Transverse colon (tissue), 4 donors: ENCODE results near the gene NR4A2. TPM values are rescaled to one million over a fixed set of nuclear protein-coding genes. Genes with fewer than 3 reads are reported as not detected.

Source experiments
- DNase-seq: peaks from one replicate; pipeline ENCODE4 v3.0.0-alpha.2; 2019
- H3K27ac ChIP-seq, 4 donors: fragments of 200-600 bp; sonication (generic); 2 replicates each; pipeline ENCODE4 v1.5.1; 2016 to 2018; ENCODE audit warnings: inconsistent platforms in 4 of 4
- H3K27me3 ChIP-seq: fragments of 200-600 bp; sonication (generic); 2 replicates; pipeline ENCODE4 v1.5.1; 2017; ENCODE audit warnings: inconsistent platforms
- H3K36me3 ChIP-seq, 4 donors: fragments of 200-600 bp; sonication (generic); 2 replicates each; pipeline ENCODE4 v1.5.1; 2017 to 2019; ENCODE audit warnings: inconsistent platforms in 4 of 4
- H3K4me1 ChIP-seq, 4 donors: fragments of 200-600 bp; sonication (generic); 2 replicates each; pipeline ENCODE4 v1.5.1; 2017 to 2020; ENCODE audit warnings: inconsistent platforms in 4 of 4
- H3K4me3 ChIP-seq, 4 donors: fragments of 200-600 bp; sonication (generic); 1 replicate in 1 of 4; 2 replicates in 3 of 4; pipeline versions ENCODE4 v1.5.1 to v1.6.1; 2017 to 2019; ENCODE audit warnings: inconsistent platforms in 4 of 4
- H3K9me3 ChIP-seq, 2 donors: fragments of 200-600 bp; sonication (generic); 2 replicates each; pipeline ENCODE4 v1.5.1; 2017 to 2019; ENCODE audit warnings: inconsistent platforms in 2 of 2
- EP300 ChIP-seq: sonication (generic); formaldehyde crosslinking; IDR thresholded peaks from one replicate; pipeline ENCODE4 v1.6.1; 2017; ENCODE audit warnings: antibody characterized with exemption, low read depth
- POLR2A ChIP-seq: fragments of 450-650 bp; IDR thresholded peaks from one replicate; pipeline ENCODE4 v1.6.1; 2016; ENCODE audit warnings: antibody characterized with exemption, mild to moderate bottlenecking, moderate library complexity
- POLR2AphosphoS5 ChIP-seq, 3 donors: sonication (generic); formaldehyde crosslinking; IDR thresholded peaks; one replicate each; pipeline ENCODE4 v1.6.1; 2016; ENCODE audit warnings: antibody characterized with exemption in 3 of 3
- WGBS, 2 donors: methylation state at CpG; one replicate each; pipeline ENCODE4 v1.1.5; 2018; ENCODE audit warnings: low coverage in 1 of 2; 5-methylcytosine and 5-hydroxymethylcytosine counted together
- in situ Hi-C, 4 donors: fragments of 200-750 bp; cut with MboI; loops; one replicate each; pipeline versions ENCODE4 v1.15.0 to v1.15.1; 2017; ENCODE audit warnings: low sequenced_read_pairs in 3 of 4, low pct_ligation_motif_present in 1 of 4, low pct_unique_long_range_greater_than_20kb in 1 of 4
- intact Hi-C: fragments of 100-400 bp; cut with DNase I; formaldehyde crosslinking; loops from one replicate; pipeline ENCODE4 v1.15.1; 2023; ENCODE audit warnings: low total_unique reads
- total RNA-seq, 4 donors: library from RNA; depleted of rRNA; stranded (reverse); fragments of >200 nt; gene quantifications; one replicate each; pipeline ENCODE4 v1.1.0, GENCODE V29; 2016
- TF ChIP-seq, protein P1 (sequence below), 5 experiments: fragments of 200-600 bp in 3 of 5; fragments of 450-650 bp in 2 of 5; sonication (generic) in 3 of 5; IDR thresholded peaks; 1 replicate in 2 of 5; 2 replicates in 3 of 5; pipeline ENCODE4 v1.5.1; 2016 to 2017; ENCODE audit warnings: antibody characterized with exemption in 5 of 5, inconsistent platforms in 3 of 5, mild to moderate bottlenecking in 2 of 5, moderate library complexity in 1 of 5

The NR4A2 gene
- total RNA-seq = 1 to 10 TPM; 2.9 to 7.4 (median 4.1) TPM

DNA sequence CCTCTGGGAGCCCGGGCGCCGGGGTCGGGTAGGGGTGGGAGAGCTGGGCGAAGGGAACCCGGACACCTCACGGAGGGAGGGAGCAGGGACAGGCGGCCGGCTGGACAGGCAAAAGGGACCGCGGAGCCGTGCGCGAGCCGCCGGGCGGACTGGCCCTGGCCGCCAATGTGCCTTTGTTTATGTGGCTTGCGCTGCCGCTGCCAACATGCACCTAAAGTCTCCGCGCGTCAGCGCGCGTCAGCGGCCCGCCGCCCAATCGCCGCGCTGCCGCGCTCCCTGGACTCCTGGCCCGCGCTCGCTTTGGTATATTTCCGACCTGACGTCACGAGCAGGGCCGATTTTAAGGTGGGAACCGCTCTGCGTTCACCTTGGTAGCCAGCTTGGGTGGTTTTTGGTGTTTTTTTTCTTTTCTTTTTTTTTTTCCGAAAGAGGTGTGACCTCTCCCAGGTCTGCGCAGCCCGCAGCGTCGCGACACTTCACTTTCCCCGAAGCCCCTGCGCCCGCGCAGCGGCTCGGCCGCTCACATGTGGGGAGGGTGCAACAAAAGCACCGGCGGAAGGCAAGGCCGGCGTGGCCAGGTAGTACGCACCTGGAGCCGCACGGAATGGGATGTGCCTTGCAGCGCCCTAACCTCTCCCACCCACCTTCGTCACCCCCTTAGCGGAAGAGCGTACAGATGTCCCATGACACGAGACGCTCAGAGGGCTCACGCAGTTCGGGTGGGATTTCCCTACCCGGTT is at the start of gene NR4A2:
Gene NR4A2, minus strand, starts transcription at position 188 of the 740 bp plus-strand sequence. CDS start 2,535 bp downstream, outside the sequence.
- in situ Hi-C loops (loop anchor here in 3 of 4 donors (25.0 kb wide), 2 partner anchors 105 to 255 kb away; partner anchors contain the start of gene GPD2 (in 2 of the 3)), intact Hi-C loops (loop anchor here (5.0 kb wide), 1 partner anchor 105 kb away; the partner anchor contains the start of gene GPD2)
- WGBS, 2 donors = 0 to 1% methylated on average over 5 to 72 of the region's 72 CpGs
- DNase-seq = peak; percentile 95
- H3K27ac ChIP-seq = peak within 1 kb of the TSS; percentile 98 to 100 (median 98)
- TF ChIP-seq EP300 (no peak), POLR2AphosphoS5 (IDR thresholded peaks at IDR 0.05) (peak; percentile 91 to 98 (median 96)), POLR2A (peak; percentile 89)
- TF ChIP-seq, protein P1, sequence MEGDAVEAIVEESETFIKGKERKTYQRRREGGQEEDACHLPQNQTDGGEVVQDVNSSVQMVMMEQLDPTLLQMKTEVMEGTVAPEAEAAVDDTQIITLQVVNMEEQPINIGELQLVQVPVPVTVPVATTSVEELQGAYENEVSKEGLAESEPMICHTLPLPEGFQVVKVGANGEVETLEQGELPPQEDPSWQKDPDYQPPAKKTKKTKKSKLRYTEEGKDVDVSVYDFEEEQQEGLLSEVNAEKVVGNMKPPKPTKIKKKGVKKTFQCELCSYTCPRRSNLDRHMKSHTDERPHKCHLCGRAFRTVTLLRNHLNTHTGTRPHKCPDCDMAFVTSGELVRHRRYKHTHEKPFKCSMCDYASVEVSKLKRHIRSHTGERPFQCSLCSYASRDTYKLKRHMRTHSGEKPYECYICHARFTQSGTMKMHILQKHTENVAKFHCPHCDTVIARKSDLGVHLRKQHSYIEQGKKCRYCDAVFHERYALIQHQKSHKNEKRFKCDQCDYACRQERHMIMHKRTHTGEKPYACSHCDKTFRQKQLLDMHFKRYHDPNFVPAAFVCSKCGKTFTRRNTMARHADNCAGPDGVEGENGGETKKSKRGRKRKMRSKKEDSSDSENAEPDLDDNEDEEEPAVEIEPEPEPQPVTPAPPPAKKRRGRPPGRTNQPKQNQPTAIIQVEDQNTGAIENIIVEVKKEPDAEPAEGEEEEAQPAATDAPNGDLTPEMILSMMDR (IDR thresholded peaks at IDR 0.05) = no peak
- peaks cover 3 to 36% (median 19%) of the 10 kb centered on the region in 4 donors for H3K4me1 ChIP-seq
- H3K9me3 ChIP-seq = no peaks in the 10 kb centered on the region
- H3K4me3 ChIP-seq = peak within 1 kb of the TSS; percentile 67 to 95 (median 82)
- peaks cover 8% of the 10 kb centered on the region for H3K27me3 ChIP-seq
- no peaks in the 10 kb centered on the region for H3K36me3 ChIP-seq

DNA sequence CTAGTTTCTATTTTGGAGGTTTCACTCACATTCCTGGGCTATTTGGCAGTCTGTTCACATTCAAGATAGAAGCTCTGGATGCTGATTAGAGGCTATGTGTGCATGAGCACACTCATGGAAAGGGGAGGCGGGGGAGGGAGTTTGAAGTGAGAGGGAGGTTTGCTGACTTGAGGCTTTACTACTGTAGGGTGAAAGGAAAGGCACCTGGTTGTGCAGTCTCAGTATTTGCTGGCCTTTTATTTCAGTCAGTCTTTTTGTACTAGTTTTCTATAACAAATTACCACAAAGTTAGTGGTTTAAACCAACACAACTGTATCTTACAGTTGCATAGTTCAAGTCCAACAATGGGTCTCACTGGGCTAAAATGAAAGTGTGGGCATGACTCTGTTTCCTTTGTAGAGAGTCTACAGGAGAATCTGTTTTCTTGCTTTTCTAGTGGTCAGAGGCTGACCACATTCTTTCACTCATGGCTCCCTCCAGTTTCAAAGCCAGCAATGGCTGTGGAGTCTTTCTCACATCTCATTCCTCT is 47.7 kb upstream of the NR4A2 start:
- WGBS, 2 donors = 70 to 100% methylated on average over 1 of the region's 1 CpG
- Histone ChIP-seq H3K4me3 (no peak overlapping the region), H3K9me3 (no peaks in the 10 kb centered on the region), H3K27ac (no peak overlapping the region), H3K27me3 (no peaks in the 10 kb centered on the region), H3K4me1 (no peaks in the 10 kb centered on the region), H3K36me3 (no peaks in the 10 kb centered on the region)
- intact Hi-C loops = no loop called here
- in situ Hi-C loops = no loop called here
- TF ChIP-seq POLR2AphosphoS5 (IDR thresholded peaks at IDR 0.05) (no peak), EP300 (no peak), POLR2A (no peak)
- TF ChIP-seq, protein P1 (IDR thresholded peaks at IDR 0.05) = no peak
- DNase-seq = no peak

GRCh38 chr2:156379714-156380113 is 47.2 kb upstream of the NR4A2 start:
- Histone ChIP-seq H3K4me3 (no peak overlapping the region), H3K27me3 (no peaks in the 10 kb centered on the region), H3K36me3 (no peaks in the 10 kb centered on the region), H3K27ac (no peak overlapping the region), H3K9me3 (no peaks in the 10 kb centered on the region), H3K4me1 (no peaks in the 10 kb centered on the region)
- intact Hi-C loops = no loop called here
- TF ChIP-seq POLR2A (no peak), POLR2AphosphoS5 (IDR thresholded peaks at IDR 0.05) (no peak), EP300 (no peak)
- TF ChIP-seq, protein P1 (IDR thresholded peaks at IDR 0.05) = no peak
- WGBS, 2 donors = 80% methylated on average over 1 of the region's 1 CpG
- DNase-seq = no peak
- in situ Hi-C loops = no loop called here

DNA sequence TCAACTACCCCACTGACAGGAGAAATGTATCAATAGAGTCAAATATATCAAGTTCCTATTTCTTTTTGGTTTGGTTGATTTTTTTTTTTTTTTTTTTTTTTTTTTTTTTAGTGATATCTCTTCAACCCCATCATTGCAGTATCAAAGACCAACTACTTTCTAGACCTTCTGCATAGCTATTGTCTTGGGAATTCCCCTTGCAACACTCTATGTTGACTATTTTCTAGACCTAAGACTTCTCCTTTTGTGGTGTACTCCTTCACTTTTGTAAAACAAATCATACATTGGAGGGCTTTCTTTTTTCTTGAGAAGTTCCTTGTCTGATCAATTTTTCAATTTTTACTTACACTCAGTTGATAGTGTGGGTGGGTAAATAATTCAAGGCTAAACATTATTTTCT is 46.5 kb upstream of the NR4A2 start:
- intact Hi-C loops = no loop called here
- H3K4me1 ChIP-seq = no peaks in the 10 kb centered on the region
- no peak overlapping the region for H3K27ac ChIP-seq
- no peaks in the 10 kb centered on the region for H3K9me3 ChIP-seq
- no peaks in the 10 kb centered on the region for H3K27me3 ChIP-seq
- H3K36me3 ChIP-seq = no peaks in the 10 kb centered on the region
- no peak overlapping the region for H3K4me3 ChIP-seq
- TF ChIP-seq, protein P1 (IDR thresholded peaks at IDR 0.05) = no peak
- TF ChIP-seq POLR2A = no peak
- no peak for TF ChIP-seq EP300
- TF ChIP-seq POLR2AphosphoS5 (IDR thresholded peaks at IDR 0.05) = no peak
- DNase-seq = no peak
- in situ Hi-C loops = no loop called here
